ENCODE measurements around the gene SLC41A2. TPM values are rescaled to one million over a fixed set of nuclear protein-coding genes. Genes with fewer than 3 reads are reported as not detected.

SLC41A2 gene
- total RNA-seq, 2 experiments from 2014 or later, result 5.3 to 16.4 TPM

DNA sequence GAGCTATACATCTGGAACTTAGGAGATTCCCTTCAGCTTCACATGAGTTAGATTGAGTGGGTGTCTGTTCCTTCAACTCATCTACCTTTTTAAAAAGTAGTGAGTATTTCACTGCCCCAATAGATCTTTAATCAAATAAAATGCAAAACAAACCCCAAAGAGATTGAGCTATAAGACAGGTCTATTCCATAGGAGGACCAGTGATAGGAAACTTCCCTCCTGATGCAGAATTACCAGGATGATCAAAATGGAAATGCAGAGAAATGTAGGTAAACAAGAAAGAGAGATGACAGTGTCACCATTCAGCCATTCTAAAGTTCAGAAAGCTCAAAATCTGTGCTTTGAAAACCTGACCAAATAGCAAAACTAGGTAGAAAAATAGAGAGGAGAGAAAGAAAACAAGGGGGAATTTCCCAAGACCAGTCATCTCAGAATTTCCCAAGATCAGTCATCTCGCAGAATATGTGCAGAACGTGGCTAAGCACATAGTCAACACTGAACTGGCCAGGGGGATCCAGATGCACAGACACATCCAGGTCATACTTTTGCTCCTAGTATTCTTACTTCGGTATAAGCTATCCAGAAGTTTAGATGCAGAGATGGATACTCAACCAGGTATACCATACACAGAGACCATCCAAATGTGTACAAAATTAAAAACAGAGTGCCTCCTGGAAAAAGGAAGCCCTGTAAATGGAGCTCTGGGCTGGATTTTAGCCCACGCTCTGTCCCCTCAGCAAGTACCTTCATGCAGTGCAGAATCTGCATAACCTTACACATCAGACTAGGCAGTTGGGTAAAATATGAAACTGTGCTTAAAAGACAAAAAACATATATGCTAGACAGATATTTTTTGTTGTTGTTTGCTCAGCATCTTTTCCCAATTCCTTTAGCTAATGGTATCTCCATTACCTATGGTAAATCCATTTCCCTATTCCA is 27.4 kb downstream of the SLC41A2 start:
- Histone ChIP-seq H3K27ac (ENCODE audit: low read depth, low read length, poor library complexity, severe bottlenecking) (no peak overlapping the region), H2AFZ (ENCODE audit: low read length) (no peak overlapping the region), H3K36me3 (ENCODE audit: insufficient read depth, low read length) (no peaks in the 10 kb centered on the region), H3K9me3 (ENCODE audit: low read length) (no peaks in the 10 kb centered on the region), H3K79me2 (ENCODE audit: insufficient read depth, low read depth, low read length) (no peaks in the 10 kb centered on the region), H4K20me1 (ENCODE audit: insufficient read depth, low read length) (no peaks in the 10 kb centered on the region), H3K9me2 (ENCODE audit: insufficient read depth, low read length) (no peaks in the 10 kb centered on the region), H3K4me3 (ENCODE audit: low read depth, low read length, poor library complexity, severe bottlenecking) (no peak overlapping the region), H3K4me2 (ENCODE audit: low read length) (no peak overlapping the region), H3K4me1 (ENCODE audit: insufficient read depth, low read length, poor library complexity, severe bottlenecking) (no peaks in the 10 kb centered on the region)
- TF ChIP-seq, protein P1, sequence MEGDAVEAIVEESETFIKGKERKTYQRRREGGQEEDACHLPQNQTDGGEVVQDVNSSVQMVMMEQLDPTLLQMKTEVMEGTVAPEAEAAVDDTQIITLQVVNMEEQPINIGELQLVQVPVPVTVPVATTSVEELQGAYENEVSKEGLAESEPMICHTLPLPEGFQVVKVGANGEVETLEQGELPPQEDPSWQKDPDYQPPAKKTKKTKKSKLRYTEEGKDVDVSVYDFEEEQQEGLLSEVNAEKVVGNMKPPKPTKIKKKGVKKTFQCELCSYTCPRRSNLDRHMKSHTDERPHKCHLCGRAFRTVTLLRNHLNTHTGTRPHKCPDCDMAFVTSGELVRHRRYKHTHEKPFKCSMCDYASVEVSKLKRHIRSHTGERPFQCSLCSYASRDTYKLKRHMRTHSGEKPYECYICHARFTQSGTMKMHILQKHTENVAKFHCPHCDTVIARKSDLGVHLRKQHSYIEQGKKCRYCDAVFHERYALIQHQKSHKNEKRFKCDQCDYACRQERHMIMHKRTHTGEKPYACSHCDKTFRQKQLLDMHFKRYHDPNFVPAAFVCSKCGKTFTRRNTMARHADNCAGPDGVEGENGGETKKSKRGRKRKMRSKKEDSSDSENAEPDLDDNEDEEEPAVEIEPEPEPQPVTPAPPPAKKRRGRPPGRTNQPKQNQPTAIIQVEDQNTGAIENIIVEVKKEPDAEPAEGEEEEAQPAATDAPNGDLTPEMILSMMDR (conservative IDR thresholded peaks at IDR 0.05; ENCODE audit: low read length), result no peak
- no peak for TF ChIP-seq EZH2phosphoT487 (IDR thresholded peaks at IDR 0.05; ENCODE audit: borderline replicate concordance, low read depth, low read length)
- POLR2A ChIA-PET, result no interaction called here
- CTCF ChIA-PET (ENCODE audit: unreplicated experiment), result no interaction called here
- intact Hi-C loops (cut with micrococcal nuclease; ENCODE audit: unreplicated experiment), result no loop called here
- no TSS peak for BruUV-seq (replicated peaks)
- no peak for DNase-seq (ENCODE audit: low spot score)

DNA sequence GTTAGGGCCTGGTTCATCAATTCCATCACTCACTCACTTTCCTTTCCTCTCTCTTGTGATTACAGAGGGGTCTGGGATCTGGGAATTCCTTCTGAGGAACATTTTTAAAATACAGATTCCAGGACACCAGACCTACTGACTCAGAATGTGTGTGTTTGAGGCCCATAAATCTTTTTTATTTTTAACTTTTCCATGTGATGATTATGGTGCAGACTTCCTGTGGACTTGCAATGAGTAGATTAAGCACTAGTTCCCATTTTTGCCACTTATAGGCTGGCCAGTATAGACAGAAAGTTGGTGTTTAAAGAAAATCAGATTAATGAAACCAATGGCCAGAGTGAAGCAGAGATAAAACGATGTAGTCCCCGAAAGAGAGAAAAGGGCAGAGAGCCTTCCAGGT is 28.1 kb downstream of the SLC41A2 start:
- H3K36me3 ChIP-seq (ENCODE audit: insufficient read depth, low read length), result no peaks in the 10 kb centered on the region
- no peaks in the 10 kb centered on the region for H3K4me1 ChIP-seq (ENCODE audit: insufficient read depth, low read length, poor library complexity, severe bottlenecking)
- no peak overlapping the region for H3K4me2 ChIP-seq (ENCODE audit: low read length)
- H3K9me3 ChIP-seq (ENCODE audit: low read length), result no peaks in the 10 kb centered on the region
- H3K4me3 ChIP-seq (ENCODE audit: low read depth, low read length, poor library complexity, severe bottlenecking), result no peak overlapping the region
- intact Hi-C loops (cut with micrococcal nuclease; ENCODE audit: unreplicated experiment), result no loop called here
- ChIA-PET POLR2A (no interaction called here), CTCF (ENCODE audit: unreplicated experiment) (no interaction called here)
- no TSS peak for BruUV-seq (replicated peaks)
- no peaks in the 10 kb centered on the region for H3K9me2 ChIP-seq (ENCODE audit: insufficient read depth, low read length)
- no peak overlapping the region for H2AFZ ChIP-seq (ENCODE audit: low read length)
- no peaks in the 10 kb centered on the region for H4K20me1 ChIP-seq (ENCODE audit: insufficient read depth, low read length)
- H3K27ac ChIP-seq (ENCODE audit: low read depth, low read length, poor library complexity, severe bottlenecking), result no peak overlapping the region
- DNase-seq (ENCODE audit: low spot score), result no peak
- no peaks in the 10 kb centered on the region for H3K79me2 ChIP-seq (ENCODE audit: insufficient read depth, low read depth, low read length)
- TF ChIP-seq, protein P1 (conservative IDR thresholded peaks at IDR 0.05; ENCODE audit: low read length), result no peak
- TF ChIP-seq EZH2phosphoT487 (IDR thresholded peaks at IDR 0.05; ENCODE audit: borderline replicate concordance, low read depth, low read length), result no peak

DNA sequence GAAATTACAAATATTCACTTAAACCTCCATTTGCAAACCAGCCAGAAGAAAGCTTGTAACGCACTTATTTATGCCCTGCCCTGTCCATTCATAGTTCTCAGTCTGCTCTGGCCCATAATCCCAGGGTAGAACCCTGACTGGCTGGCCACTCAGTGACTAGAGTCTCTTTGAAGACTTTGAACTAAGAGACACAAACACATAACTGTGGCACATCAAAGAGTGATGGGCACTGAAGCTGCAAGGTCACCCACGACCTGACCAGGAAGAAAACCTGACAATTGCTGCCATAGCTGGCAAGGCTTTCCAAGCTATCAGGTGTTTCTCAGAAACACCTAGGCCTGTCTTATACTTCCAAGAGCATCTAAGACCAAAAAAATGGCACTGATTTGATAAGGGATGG is 28.7 kb downstream of the SLC41A2 start:
- BruUV-seq (replicated peaks), result no TSS peak

More for the DNA sequence above, 28.7 kb downstream of the SLC41A2 start:
- Histone ChIP-seq H4K20me1 (ENCODE audit: insufficient read depth, low read length) (no peaks in the 10 kb centered on the region), H3K4me1 (ENCODE audit: insufficient read depth, low read length, poor library complexity, severe bottlenecking) (no peaks in the 10 kb centered on the region), H3K4me2 (ENCODE audit: low read length) (no peak overlapping the region), H3K9me3 (ENCODE audit: low read length) (no peaks in the 10 kb centered on the region), H3K4me3 (ENCODE audit: low read depth, low read length, poor library complexity, severe bottlenecking) (no peak overlapping the region), H3K27ac (ENCODE audit: low read depth, low read length, poor library complexity, severe bottlenecking) (no peak overlapping the region), H3K36me3 (ENCODE audit: insufficient read depth, low read length) (no peaks in the 10 kb centered on the region), H3K79me2 (ENCODE audit: insufficient read depth, low read depth, low read length) (no peaks in the 10 kb centered on the region), H3K9me2 (ENCODE audit: insufficient read depth, low read length) (no peaks in the 10 kb centered on the region), H2AFZ (ENCODE audit: low read length) (no peak overlapping the region)
- ChIA-PET CTCF (ENCODE audit: unreplicated experiment) (no interaction called here), POLR2A (no interaction called here)
- DNase-seq (ENCODE audit: low spot score), result no peak
- intact Hi-C loops (cut with micrococcal nuclease; ENCODE audit: unreplicated experiment), result no loop called here
- TF ChIP-seq, protein P1 (conservative IDR thresholded peaks at IDR 0.05; ENCODE audit: low read length), result no peak
